GM23338 (cell line): ENCODE data around the gene SMOC2. TPM values are rescaled to one million over a fixed set of nuclear protein-coding genes. Genes with fewer than 3 reads are reported as not detected.

Experiments used
- ATAC-seq: fragments of 200-7000 bp; cut with Tn5 transposase; 3 replicates; pipeline ENCODE4 v1.9.1; 2020
- DNase-seq: peaks from one replicate; pipeline ENCODE4 v3.0.0-alpha.2; 2015; ENCODE audit warnings: low spot score
- H2AFZ ChIP-seq: fragments of 200-600 bp; sonication (generic); 2 replicates; pipeline ENCODE4 v1.8.0; 2016; ENCODE audit warnings: antibody characterized with exemption, mild to moderate bottlenecking, moderate library complexity
- H3F3A ChIP-seq: fragments of 200-600 bp; sonication (generic); replicated peaks from 2 replicates; pipeline ENCODE4 v1.8.0; 2017; ENCODE audit warnings: antibody characterized with exemption, mixed run types, low read depth
- H3K27ac ChIP-seq: fragments of 200-600 bp; sonication (generic); 2 replicates; pipeline ENCODE4 v1.6.1; 2016; ENCODE audit warnings: low read depth
- H3K27me3 ChIP-seq: fragments of 200-600 bp; sonication (generic); 2 replicates; pipeline ENCODE4 v1.8.0; 2016; ENCODE audit warnings: mild to moderate bottlenecking, mixed run types, moderate library complexity; ENCODE audit not compliant: insufficient read depth
- H3K36me3 ChIP-seq: fragments of 200-600 bp; sonication (generic); 2 replicates; pipeline ENCODE4 v1.8.0; 2016; ENCODE audit warnings: mild to moderate bottlenecking; ENCODE audit not compliant: insufficient read depth
- H3K4me1 ChIP-seq: fragments of 200-600 bp; sonication (generic); 2 replicates; pipeline ENCODE4 v1.8.0; 2016; ENCODE audit warnings: mild to moderate bottlenecking, moderate library complexity; ENCODE audit not compliant: insufficient read depth
- H3K4me2 ChIP-seq: fragments of 200-600 bp; sonication (generic); 2 replicates; pipeline ENCODE4 v1.7.1; 2017; ENCODE audit warnings: mixed run types
- H3K4me3 ChIP-seq: fragments of 200-600 bp; sonication (generic); 2 replicates; pipeline ENCODE4 v1.6.1; 2016; ENCODE audit warnings: mixed run types
- H3K79me2 ChIP-seq: fragments of 200-600 bp; sonication (generic); replicated peaks from 2 replicates; pipeline ENCODE4 v1.8.0; 2017; ENCODE audit warnings: mild to moderate bottlenecking; ENCODE audit not compliant: insufficient read depth
- H3K9me2 ChIP-seq: fragments of 200-600 bp; sonication (generic); 2 replicates; pipeline ENCODE4 v1.8.0; 2017; ENCODE audit not compliant: insufficient read depth
- H4K20me1 ChIP-seq: fragments of 200-600 bp; sonication (generic); replicated peaks from 2 replicates; pipeline ENCODE4 v1.8.0; 2017; ENCODE audit warnings: mild to moderate bottlenecking; ENCODE audit not compliant: insufficient read depth
- H3K27ac Mint-ChIP-seq: 2 replicates; pipeline ENCODE4 v1.8.0; 2020; ENCODE audit warnings: inconsistent platforms, mild to moderate bottlenecking, moderate library complexity, mixed read lengths
- H3K27me3 Mint-ChIP-seq: 3 replicates; pipeline ENCODE4 v1.8.0; 2022; ENCODE audit warnings: low read depth, mild to moderate bottlenecking, moderate library complexity, mixed read lengths, inconsistent platforms; ENCODE audit not compliant: insufficient read depth, poor library complexity
- H3K36me3 Mint-ChIP-seq: 3 replicates; pipeline ENCODE4 v1.8.0; 2021; ENCODE audit warnings: low read depth, mild to moderate bottlenecking, inconsistent platforms, moderate library complexity, mixed read lengths
- H3K4me1 Mint-ChIP-seq: 3 replicates; pipeline ENCODE4 v1.8.0; 2020; ENCODE audit warnings: mild to moderate bottlenecking, inconsistent platforms, mixed read lengths
- H3K4me3 Mint-ChIP-seq: 3 replicates; pipeline ENCODE4 v1.8.0; 2021; ENCODE audit warnings: moderate library complexity, mild to moderate bottlenecking, inconsistent platforms, mixed read lengths
- H3K9me3 Mint-ChIP-seq: 3 replicates; pipeline ENCODE4 v1.8.0; 2020; ENCODE audit warnings: moderate library complexity, mild to moderate bottlenecking, inconsistent platforms, mixed read lengths
- CREB1 ChIP-seq: fragments of 250-450 bp; sonication (Bioruptor Pico); IDR thresholded peaks from 2 replicates; pipeline ENCODE4 v1.5.0; 2020; ENCODE audit warnings: low read depth, mild to moderate bottlenecking, moderate library complexity
- EZH2 ChIP-seq: fragments of 200-600 bp; sonication (generic); IDR thresholded peaks from one replicate; pipeline ENCODE4 v1.8.0; 2017; ENCODE audit warnings: antibody characterized with exemption, mild to moderate bottlenecking, low read depth; ENCODE audit not compliant: unreplicated experiment
- EZH2phosphoT487 ChIP-seq: fragments of 200-600 bp; sonication (generic); IDR thresholded peaks from one replicate; pipeline ENCODE4 v1.8.1; 2018; ENCODE audit warnings: antibody characterized with exemption; ENCODE audit not compliant: unreplicated experiment
- JUNB ChIP-seq: IDR thresholded peaks from one replicate; pipeline ENCODE4 v1.6.1; 2016; ENCODE audit warnings: antibody characterized with exemption; ENCODE audit not compliant: unreplicated experiment
- NANOG ChIP-seq: IDR thresholded peaks from 2 replicates; pipeline ENCODE4 v1.6.1; 2016; ENCODE audit warnings: antibody characterized with exemption, borderline replicate concordance
- POLR2AphosphoS5 ChIP-seq: IDR thresholded peaks from 2 replicates; pipeline ENCODE4 v1.6.1; 2016; ENCODE audit warnings: antibody characterized with exemption, low read depth
- REST ChIP-seq: IDR thresholded peaks from one replicate; pipeline ENCODE4 v1.6.1; 2018; ENCODE audit warnings: antibody characterized with exemption; ENCODE audit not compliant: unreplicated experiment
- STAT1 ChIP-seq: IDR thresholded peaks from one replicate; pipeline ENCODE4 v1.6.1; 2016; ENCODE audit warnings: antibody characterized with exemption; ENCODE audit not compliant: unreplicated experiment
- ZNF114 ChIP-seq: fragments of 250-450 bp; sonication (Bioruptor Pico); IDR thresholded peaks from 2 replicates; pipeline ENCODE4 v1.5.0; 2020; ENCODE audit warnings: mild to moderate bottlenecking, moderate library complexity
- ZNF331 ChIP-seq: fragments of 250-450 bp; sonication (Bioruptor Pico); IDR thresholded peaks from 2 replicates; pipeline ENCODE4 v1.5.0; 2020; ENCODE audit warnings: low read depth, mild to moderate bottlenecking, moderate library complexity
- polyA plus RNA-seq: library from polyadenylated mRNA; unstranded; fragments of >200 nt; fragmentation: Nextera tagmentation; extraction: Ambion mirVana; gene quantifications from 2 replicates; pipeline ENCODE4 v1.2.1, GENCODE V29; 2016
- total RNA-seq: library from RNA; depleted of rRNA; stranded (reverse); fragments of >200 nt; shearing (Covaris generic); gene quantifications from 2 replicates; pipeline ENCODE4 v1.2.3, GENCODE V29; 2014
- TF ChIP-seq, protein P1 (sequence below), 2 experiments: fragments of 200-600 bp in 1 of 2; sonication (generic) in 1 of 2; conservative IDR thresholded peaks; 2 replicates each; pipeline versions ENCODE4 v1.5.1 to v1.6.1; 2016 to 2017; ENCODE audit warnings: antibody characterized with exemption in 2 of 2, low read depth in 2 of 2, mild to moderate bottlenecking in 2 of 2, moderate library complexity in 1 of 2
- TF ChIP-seq, protein P2 (sequence below): IDR thresholded peaks from 2 replicates; pipeline ENCODE4 v1.6.1; 2016; ENCODE audit warnings: antibody characterized with exemption
- TF ChIP-seq, protein P3 (sequence below): fragments of 250-450 bp; sonication (Bioruptor Pico); IDR thresholded peaks from 2 replicates; pipeline ENCODE4 v1.5.0; 2020; ENCODE audit warnings: mild to moderate bottlenecking, moderate library complexity

SMOC2 gene
- total and polyA plus RNA-seq, 2 experiments from 2014 or later = 4.3 to 6.5 TPM

DNA sequence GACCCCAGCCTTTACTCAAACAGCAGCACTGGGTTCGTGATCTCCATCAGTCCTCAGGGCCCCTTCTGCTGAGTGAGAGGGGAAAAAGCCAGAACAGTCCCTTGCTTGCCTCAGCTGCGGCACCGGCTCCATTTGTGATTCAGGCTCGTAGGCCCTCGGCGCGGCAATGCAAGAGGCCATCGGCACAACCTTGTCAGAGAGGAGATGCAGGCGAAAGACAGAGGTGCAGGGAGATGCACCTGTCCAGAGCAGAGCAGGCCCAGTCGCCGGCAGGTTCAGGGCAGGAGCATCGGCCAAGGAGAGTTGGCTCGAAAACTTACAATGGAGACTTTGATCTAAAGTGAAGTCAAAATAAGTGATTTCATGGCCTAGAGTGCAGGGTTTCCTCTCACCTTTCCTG lies 171.6 kb downstream of the SMOC2 start:
- Histone ChIP-seq H3K79me2 (no peaks in the 10 kb centered on the region), H3K9me2 (no peaks in the 10 kb centered on the region), H3K27ac (no peak overlapping the region), H4K20me1 (no peaks in the 10 kb centered on the region), H2AFZ (no peak overlapping the region), H3F3A (no peaks in the 10 kb centered on the region), H3K36me3 (no peaks in the 10 kb centered on the region), H3K4me1 (no peaks in the 10 kb centered on the region), H3K4me2 (no peak overlapping the region), H3K4me3 (no peak overlapping the region), H3K27me3 (no peaks in the 10 kb centered on the region)
- H3K4me3 Mint-ChIP-seq = no peak overlapping the region
- DNase-seq (no peak), ATAC-seq (no peak)
- peaks cover 43% of the 10 kb centered on the region for H3K9me3 Mint-ChIP-seq
- peaks cover 3% of the 10 kb centered on the region for H3K27me3 Mint-ChIP-seq
- TF ChIP-seq NANOG = no peak
- TF ChIP-seq, protein P1, sequence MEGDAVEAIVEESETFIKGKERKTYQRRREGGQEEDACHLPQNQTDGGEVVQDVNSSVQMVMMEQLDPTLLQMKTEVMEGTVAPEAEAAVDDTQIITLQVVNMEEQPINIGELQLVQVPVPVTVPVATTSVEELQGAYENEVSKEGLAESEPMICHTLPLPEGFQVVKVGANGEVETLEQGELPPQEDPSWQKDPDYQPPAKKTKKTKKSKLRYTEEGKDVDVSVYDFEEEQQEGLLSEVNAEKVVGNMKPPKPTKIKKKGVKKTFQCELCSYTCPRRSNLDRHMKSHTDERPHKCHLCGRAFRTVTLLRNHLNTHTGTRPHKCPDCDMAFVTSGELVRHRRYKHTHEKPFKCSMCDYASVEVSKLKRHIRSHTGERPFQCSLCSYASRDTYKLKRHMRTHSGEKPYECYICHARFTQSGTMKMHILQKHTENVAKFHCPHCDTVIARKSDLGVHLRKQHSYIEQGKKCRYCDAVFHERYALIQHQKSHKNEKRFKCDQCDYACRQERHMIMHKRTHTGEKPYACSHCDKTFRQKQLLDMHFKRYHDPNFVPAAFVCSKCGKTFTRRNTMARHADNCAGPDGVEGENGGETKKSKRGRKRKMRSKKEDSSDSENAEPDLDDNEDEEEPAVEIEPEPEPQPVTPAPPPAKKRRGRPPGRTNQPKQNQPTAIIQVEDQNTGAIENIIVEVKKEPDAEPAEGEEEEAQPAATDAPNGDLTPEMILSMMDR (conservative IDR thresholded peaks at IDR 0.05; ENCODE audit: low read depth in 2 of 2) = no peak
- TF ChIP-seq STAT1 = no peak
- TF ChIP-seq, protein P2, sequence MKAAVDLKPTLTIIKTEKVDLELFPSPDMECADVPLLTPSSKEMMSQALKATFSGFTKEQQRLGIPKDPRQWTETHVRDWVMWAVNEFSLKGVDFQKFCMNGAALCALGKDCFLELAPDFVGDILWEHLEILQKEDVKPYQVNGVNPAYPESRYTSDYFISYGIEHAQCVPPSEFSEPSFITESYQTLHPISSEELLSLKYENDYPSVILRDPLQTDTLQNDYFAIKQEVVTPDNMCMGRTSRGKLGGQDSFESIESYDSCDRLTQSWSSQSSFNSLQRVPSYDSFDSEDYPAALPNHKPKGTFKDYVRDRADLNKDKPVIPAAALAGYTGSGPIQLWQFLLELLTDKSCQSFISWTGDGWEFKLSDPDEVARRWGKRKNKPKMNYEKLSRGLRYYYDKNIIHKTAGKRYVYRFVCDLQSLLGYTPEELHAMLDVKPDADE = no peak
- no peak for TF ChIP-seq CREB1 (CRISPR knock-in tag)
- TF ChIP-seq ZNF331 = no peak
- TF ChIP-seq ZNF114 (CRISPR knock-in tag) = no peak
- TF ChIP-seq JUNB = no peak
- no peak for TF ChIP-seq POLR2AphosphoS5
- TF ChIP-seq, protein P3, sequence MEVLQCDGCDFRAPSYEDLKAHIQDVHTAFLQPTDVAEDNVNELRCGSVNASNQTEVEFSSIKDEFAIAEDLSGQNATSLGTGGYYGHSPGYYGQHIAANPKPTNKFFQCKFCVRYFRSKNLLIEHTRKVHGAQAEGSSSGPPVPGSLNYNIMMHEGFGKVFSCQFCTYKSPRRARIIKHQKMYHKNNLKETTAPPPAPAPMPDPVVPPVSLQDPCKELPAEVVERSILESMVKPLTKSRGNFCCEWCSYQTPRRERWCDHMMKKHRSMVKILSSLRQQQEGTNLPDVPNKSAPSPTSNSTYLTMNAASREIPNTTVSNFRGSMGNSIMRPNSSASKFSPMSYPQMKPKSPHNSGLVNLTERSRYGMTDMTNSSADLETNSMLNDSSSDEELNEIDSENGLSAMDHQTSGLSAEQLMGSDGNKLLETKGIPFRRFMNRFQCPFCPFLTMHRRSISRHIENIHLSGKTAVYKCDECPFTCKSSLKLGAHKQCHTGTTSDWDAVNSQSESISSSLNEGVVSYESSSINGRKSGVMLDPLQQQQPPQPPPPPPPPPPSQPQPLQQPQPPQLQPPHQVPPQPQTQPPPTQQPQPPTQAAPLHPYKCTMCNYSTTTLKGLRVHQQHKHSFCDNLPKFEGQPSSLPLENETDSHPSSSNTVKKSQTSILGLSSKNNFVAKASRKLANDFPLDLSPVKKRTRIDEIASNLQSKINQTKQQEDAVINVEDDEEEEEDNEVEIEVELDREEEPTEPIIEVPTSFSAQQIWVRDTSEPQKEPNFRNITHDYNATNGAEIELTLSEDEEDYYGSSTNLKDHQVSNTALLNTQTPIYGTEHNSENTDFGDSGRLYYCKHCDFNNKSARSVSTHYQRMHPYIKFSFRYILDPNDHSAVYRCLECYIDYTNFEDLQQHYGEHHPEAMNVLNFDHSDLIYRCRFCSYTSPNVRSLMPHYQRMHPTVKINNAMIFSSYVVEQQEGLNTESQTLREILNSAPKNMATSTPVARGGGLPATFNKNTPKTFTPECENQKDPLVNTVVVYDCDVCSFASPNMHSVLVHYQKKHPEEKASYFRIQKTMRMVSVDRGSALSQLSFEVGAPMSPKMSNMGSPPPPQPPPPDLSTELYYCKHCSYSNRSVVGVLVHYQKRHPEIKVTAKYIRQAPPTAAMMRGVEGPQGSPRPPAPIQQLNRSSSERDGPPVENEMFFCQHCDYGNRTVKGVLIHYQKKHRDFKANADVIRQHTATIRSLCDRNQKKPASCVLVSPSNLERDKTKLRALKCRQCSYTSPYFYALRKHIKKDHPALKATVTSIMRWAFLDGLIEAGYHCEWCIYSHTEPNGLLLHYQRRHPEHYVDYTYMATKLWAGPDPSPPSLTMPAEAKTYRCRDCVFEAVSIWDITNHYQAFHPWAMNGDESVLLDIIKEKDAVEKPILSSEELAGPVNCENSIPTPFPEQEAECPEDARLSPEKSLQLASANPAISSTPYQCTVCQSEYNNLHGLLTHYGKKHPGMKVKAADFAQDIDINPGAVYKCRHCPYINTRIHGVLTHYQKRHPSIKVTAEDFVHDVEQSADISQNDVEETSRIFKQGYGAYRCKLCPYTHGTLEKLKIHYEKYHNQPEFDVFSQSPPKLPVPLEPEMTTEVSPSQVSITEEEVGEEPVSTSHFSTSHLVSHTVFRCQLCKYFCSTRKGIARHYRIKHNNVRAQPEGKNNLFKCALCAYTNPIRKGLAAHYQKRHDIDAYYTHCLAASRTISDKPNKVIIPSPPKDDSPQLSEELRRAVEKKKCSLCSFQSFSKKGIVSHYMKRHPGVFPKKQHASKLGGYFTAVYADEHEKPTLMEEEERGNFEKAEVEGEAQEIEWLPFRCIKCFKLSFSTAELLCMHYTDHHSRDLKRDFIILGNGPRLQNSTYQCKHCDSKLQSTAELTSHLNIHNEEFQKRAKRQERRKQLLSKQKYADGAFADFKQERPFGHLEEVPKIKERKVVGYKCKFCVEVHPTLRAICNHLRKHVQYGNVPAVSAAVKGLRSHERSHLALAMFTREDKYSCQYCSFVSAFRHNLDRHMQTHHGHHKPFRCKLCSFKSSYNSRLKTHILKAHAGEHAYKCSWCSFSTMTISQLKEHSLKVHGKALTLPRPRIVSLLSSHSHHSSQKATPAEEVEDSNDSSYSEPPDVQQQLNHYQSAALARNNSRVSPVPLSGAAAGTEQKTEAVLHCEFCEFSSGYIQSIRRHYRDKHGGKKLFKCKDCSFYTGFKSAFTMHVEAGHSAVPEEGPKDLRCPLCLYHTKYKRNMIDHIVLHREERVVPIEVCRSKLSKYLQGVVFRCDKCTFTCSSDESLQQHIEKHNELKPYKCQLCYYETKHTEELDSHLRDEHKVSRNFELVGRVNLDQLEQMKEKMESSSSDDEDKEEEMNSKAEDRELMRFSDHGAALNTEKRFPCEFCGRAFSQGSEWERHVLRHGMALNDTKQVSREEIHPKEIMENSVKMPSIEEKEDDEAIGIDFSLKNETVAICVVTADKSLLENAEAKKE = no peak
- TF ChIP-seq EZH2 = no peak
- no peak for TF ChIP-seq REST
- TF ChIP-seq EZH2phosphoT487 = no peak
- H3K36me3 Mint-ChIP-seq = peaks cover 34% of the 10 kb centered on the region
- no peak overlapping the region for H3K27ac Mint-ChIP-seq
- H3K4me1 Mint-ChIP-seq = peaks cover 18% of the 10 kb centered on the region
